LNCAP (cell line): ENCODE measurements around the gene HDDC2.

ENCODE experiments used
- TF ChIP-seq, protein P1 (sequence below): fragments of 450-650 bp; IDR thresholded peaks from 2 replicates; pipeline ENCODE4 v1.5.1; 2017; ENCODE audit warnings: mild to moderate bottlenecking

Gene HDDC2

DNA sequence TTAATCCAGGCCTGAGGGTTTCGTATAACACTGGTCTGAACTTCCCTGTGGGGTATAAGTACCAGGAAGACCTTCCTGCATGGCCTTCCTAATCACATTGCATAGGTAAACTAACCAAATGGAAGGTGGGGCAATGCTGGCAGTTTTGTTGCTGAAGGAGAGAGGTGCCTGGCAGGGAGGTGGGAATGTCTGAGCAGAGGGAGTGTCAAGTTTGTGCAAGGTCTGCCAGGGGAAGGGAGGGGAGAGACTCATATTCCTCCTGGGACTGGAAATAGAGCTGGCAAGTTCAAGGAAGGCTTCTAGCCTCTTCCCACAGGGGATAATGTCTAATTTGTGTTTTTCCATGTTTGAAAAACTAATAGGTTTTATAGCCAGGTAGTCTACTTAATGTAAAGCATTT is 70.6 kb downstream of the HDDC2 start:
- TF ChIP-seq, protein P1, sequence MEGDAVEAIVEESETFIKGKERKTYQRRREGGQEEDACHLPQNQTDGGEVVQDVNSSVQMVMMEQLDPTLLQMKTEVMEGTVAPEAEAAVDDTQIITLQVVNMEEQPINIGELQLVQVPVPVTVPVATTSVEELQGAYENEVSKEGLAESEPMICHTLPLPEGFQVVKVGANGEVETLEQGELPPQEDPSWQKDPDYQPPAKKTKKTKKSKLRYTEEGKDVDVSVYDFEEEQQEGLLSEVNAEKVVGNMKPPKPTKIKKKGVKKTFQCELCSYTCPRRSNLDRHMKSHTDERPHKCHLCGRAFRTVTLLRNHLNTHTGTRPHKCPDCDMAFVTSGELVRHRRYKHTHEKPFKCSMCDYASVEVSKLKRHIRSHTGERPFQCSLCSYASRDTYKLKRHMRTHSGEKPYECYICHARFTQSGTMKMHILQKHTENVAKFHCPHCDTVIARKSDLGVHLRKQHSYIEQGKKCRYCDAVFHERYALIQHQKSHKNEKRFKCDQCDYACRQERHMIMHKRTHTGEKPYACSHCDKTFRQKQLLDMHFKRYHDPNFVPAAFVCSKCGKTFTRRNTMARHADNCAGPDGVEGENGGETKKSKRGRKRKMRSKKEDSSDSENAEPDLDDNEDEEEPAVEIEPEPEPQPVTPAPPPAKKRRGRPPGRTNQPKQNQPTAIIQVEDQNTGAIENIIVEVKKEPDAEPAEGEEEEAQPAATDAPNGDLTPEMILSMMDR = no peak

- TF ChIP-seq, protein P1 = no peak
Measured at GRCh38 chr6:125230674-125231073, 71.1 kb downstream of the HDDC2 start.

GRCh38 chr6:125228981-125229479 is 72.7 kb downstream of the HDDC2 start:
- TF ChIP-seq, protein P1 = no peak

- TF ChIP-seq, protein P1 = no peak
Measured at GRCh38 chr6:125227244-125227643, 74.5 kb downstream of the HDDC2 start.
